IMR-90 (cell line): ENCODE results near the gene SLC25A51. TPM values are rescaled to one million over a fixed set of nuclear protein-coding genes. Genes with fewer than 3 reads are reported as not detected.

Experiments used
- ATAC-seq: fragments of 200-7000 bp; cut with Tn5 transposase; 2 replicates; pipeline ENCODE4 v1.9.1; 2020; ENCODE audit warnings: low read depth, mild to moderate bottlenecking, moderate library complexity
- BruUV-seq: library from RNA; stranded (reverse); fragments of 400-500 nt; replicated peaks from 2 replicates; lab custom pipeline; 2021; lab: Mats Ljungman, UMichigan
- CTCF ChIA-PET: fragments of 300-600 bp; formaldehyde crosslinking; extraction: SDS; loops from one replicate; lab custom pipeline; 2021; ENCODE audit warnings: antibody characterized with exemption; lab: Yijun Ruan, JAX
- POLR2A ChIA-PET: fragments of 300-600 bp; sonication (Branson Sonifier 250); formaldehyde crosslinking; loops from one replicate; lab custom pipeline; 2022; ENCODE audit warnings: antibody characterized with exemption; ENCODE audit not compliant: unreplicated experiment; lab: Charles Lee
- DNase-seq: peaks from one replicate; pipeline ENCODE4 v3.0.0; 2013
- H2AFZ ChIP-seq: replicated peaks from 2 replicates; pipeline ENCODE3; 2013; ENCODE audit warnings: low read length, mild to moderate bottlenecking; ENCODE audit not compliant: poor library complexity
- H2AK5ac ChIP-seq: 2 replicates; pipeline ENCODE4 v1.6.1; 2013; ENCODE audit warnings: low read depth, low read length, inconsistent platforms
- H2AK9ac ChIP-seq: replicated peaks from 2 replicates; pipeline ENCODE3; 2013; ENCODE audit warnings: mild to moderate bottlenecking, low read depth, low read length, moderate library complexity; ENCODE audit not compliant: poor library complexity
- H2BK120ac ChIP-seq: 2 replicates; pipeline ENCODE4 v1.6.1; 2013; ENCODE audit warnings: low read depth, low read length, inconsistent platforms
- H2BK15ac ChIP-seq: 3 replicates; pipeline ENCODE4 v1.6.1; 2013; ENCODE audit warnings: low read depth, low read length, inconsistent platforms
- H2BK20ac ChIP-seq: 2 replicates; pipeline ENCODE4 v1.6.1; 2013; ENCODE audit warnings: low read depth, mild to moderate bottlenecking, inconsistent platforms, low read length, moderate library complexity
- H2BK5ac ChIP-seq: 2 replicates; pipeline ENCODE4 v1.6.1; 2013; ENCODE audit warnings: mild to moderate bottlenecking, low read depth, low read length, inconsistent platforms; ENCODE audit not compliant: poor library complexity, severe bottlenecking
- H3K14ac ChIP-seq: replicated peaks from 2 replicates; pipeline ENCODE4 v1.6.1; 2013; ENCODE audit warnings: low read depth, low read length, inconsistent platforms
- H3K18ac ChIP-seq: 2 replicates; pipeline ENCODE4 v1.6.1; 2013; ENCODE audit warnings: low read depth, low read length, control low read depth
- H3K23ac ChIP-seq: 2 replicates; pipeline ENCODE4 v1.6.1; 2013; ENCODE audit warnings: low read depth, low read length, inconsistent platforms
- H3K27ac ChIP-seq: 2 replicates; pipeline ENCODE4 v1.5.1; 2013; ENCODE audit warnings: mild to moderate bottlenecking, control low read depth, low read length; ENCODE audit not compliant: insufficient read depth
- H3K27me3 ChIP-seq: 2 replicates; pipeline ENCODE4 v1.6.1; 2013; ENCODE audit warnings: low read length; ENCODE audit not compliant: control insufficient read depth, insufficient read depth
- H3K36me3 ChIP-seq: 2 replicates; pipeline ENCODE4 v1.6.1; 2013; ENCODE audit warnings: low read length, mixed read lengths; ENCODE audit not compliant: control insufficient read depth, insufficient read depth
- H3K4ac ChIP-seq: 2 replicates; pipeline ENCODE4 v1.6.1; 2013; ENCODE audit warnings: low read depth, low read length, inconsistent platforms
- H3K4me1 ChIP-seq: 2 replicates; pipeline ENCODE4 v1.6.1; 2013; ENCODE audit warnings: low read length, mixed read lengths; ENCODE audit not compliant: control insufficient read depth, insufficient read depth
- H3K4me2 ChIP-seq: 2 replicates; pipeline ENCODE4 v1.6.1; 2013; ENCODE audit warnings: low read depth, mild to moderate bottlenecking, control low read depth, low read length, moderate library complexity
- H3K4me3 ChIP-seq: 2 replicates; pipeline ENCODE4 v1.5.1; 2013; ENCODE audit warnings: low read depth, mild to moderate bottlenecking, control low read depth, low read length, moderate library complexity; ENCODE audit not compliant: insufficient read depth
- H3K56ac ChIP-seq: 2 replicates; pipeline ENCODE4 v1.6.1; 2013; ENCODE audit warnings: low read length, inconsistent platforms; ENCODE audit not compliant: insufficient read depth; ENCODE audit errors: extremely low read depth
- H3K79me1 ChIP-seq, 2 experiments: 2 replicates each; pipeline ENCODE4 v1.6.1; 2013; ENCODE audit warnings: low read length in 2 of 2, inconsistent platforms in 1 of 2, low read depth in 1 of 2
- H3K9ac ChIP-seq: 2 replicates; pipeline ENCODE4 v1.6.1; 2013; ENCODE audit warnings: low read depth, low read length, control low read depth
- H3K9me1 ChIP-seq: 2 replicates; pipeline ENCODE4 v1.6.1; 2013; ENCODE audit warnings: low read length, inconsistent platforms; ENCODE audit not compliant: insufficient read depth
- H3K9me3 ChIP-seq: 2 replicates; pipeline ENCODE4 v1.6.1; 2013; ENCODE audit warnings: low read length; ENCODE audit not compliant: control insufficient read depth, insufficient read depth
- H4K20me1 ChIP-seq: 2 replicates; pipeline ENCODE4 v1.6.1; 2013; ENCODE audit warnings: low read length, inconsistent platforms; ENCODE audit not compliant: insufficient read depth
- H4K5ac ChIP-seq: 2 replicates; pipeline ENCODE4 v1.6.1; 2013; ENCODE audit warnings: mild to moderate bottlenecking, low read depth, low read length, control low read depth
- H4K8ac ChIP-seq, 2 experiments: 2 replicates each; pipeline ENCODE4 v1.6.1; 2013; ENCODE audit warnings: low read depth in 2 of 2, low read length in 2 of 2, control low read depth in 1 of 2, inconsistent platforms in 1 of 2
- H4K91ac ChIP-seq: 2 replicates; pipeline ENCODE4 v1.6.1; 2013; ENCODE audit warnings: low read depth, low read length, inconsistent platforms; ENCODE audit not compliant: insufficient read depth
- CEBPB ChIP-seq: IDR thresholded peaks from 2 replicates; pipeline ENCODE4 v1.6.1; 2012; ENCODE audit warnings: low read depth, low read length, improper control_type of control experiment
- NFE2L2 ChIP-seq: fragments of 150-350 bp; IDR thresholded peaks from 2 replicates; pipeline ENCODE4 v1.6.1; 2016; ENCODE audit warnings: low read depth, mild to moderate bottlenecking, low read length
- WGBS, 2 experiments: methylation state at CpG; one replicate each; pipeline versions ENCODE4 v1.1.5 to v1.1.7; 2013; ENCODE audit warnings: missing lambda C conversion rate in 2 of 2; ENCODE audit not compliant: insufficient read length in 1 of 2; ENCODE audit errors: extremely low coverage in 2 of 2; 5-methylcytosine and 5-hydroxymethylcytosine counted together
- dilution Hi-C: fragments of 300-500 bp; cut with HindIII; formaldehyde crosslinking; loops from one replicate; pipeline ENCODE4 v1.14.3; 2018; ENCODE audit warnings: low sequenced_read_pairs; ENCODE audit not compliant: unreplicated experiment
- in situ Hi-C: fragments of 300-500 bp; cut with MboI; formaldehyde crosslinking; loops from 3 replicates; pipeline ENCODE4 v1.14.3; 2019; ENCODE audit warnings: low sequenced_read_pairs, inconsistent platforms, mixed read lengths
- intact Hi-C: fragments of 100-400 bp; cut with micrococcal nuclease; formaldehyde crosslinking; loops from 2 replicates; pipeline ENCODE4 v1.10.0; 2022
- polyA plus RNA-seq, 3 experiments: library from polyadenylated mRNA; depleted of rRNA; stranded (reverse); fragments of >200 nt; gene quantifications; 2 replicates each; pipeline ENCODE4 v1.2.3, GENCODE V29; 2012; ENCODE audit warnings: low replicate concordance in 1 of 3
- total RNA-seq: library from RNA; depleted of rRNA; stranded (reverse); fragments of >200 nt; gene quantifications from 2 replicates; pipeline ENCODE4 v1.2.3, GENCODE V29; 2012
- TF ChIP-seq, protein P1 (sequence below): fragments of 150-350 bp; IDR thresholded peaks from 2 replicates; pipeline ENCODE4 v1.6.1; 2017; ENCODE audit warnings: mild to moderate bottlenecking, antibody characterized with exemption, low read length, low read depth

The SLC25A51 gene
- total and polyA plus RNA-seq, 2 of the 4 experiments (the other 2 are of a cell fraction) = 14.1 to 81.6 TPM

GRCh38 chr9:37899041-37899440 lies 4.9 kb downstream of the SLC25A51 start:
- Histone ChIP-seq H3K18ac (peak overlapping the region; percentile 71), H3K4me1 (peaks cover 7% of the 10 kb centered on the region), H4K5ac (peak overlapping the region; percentile 53; the same call in 1 of the 2 replicates), H2AK9ac (no peak overlapping the region), H2AK5ac (peak overlapping the region; percentile 49), H2BK20ac (peak overlapping the region; percentile 88), H3K4me3 (no peak overlapping the region), H3K79me1 (peaks cover 18 to 28% of the 10 kb centered on the region in 2 experiments), H2BK120ac (peak overlapping the region; percentile 84; the same call in 1 of the 2 replicates), H3K56ac (no peak overlapping the region), H4K91ac (peak overlapping the region; percentile 76; the same call in 1 of the 2 replicates), H3K9me1 (0 out of 2 replicates have a peak, but pooled peaks cover 4% of the 10 kb centered on the region), H2BK5ac (peak overlapping the region; percentile 83), H3K4ac (peak overlapping the region; percentile 90), H3K27ac (peak overlapping the region; percentile 91), H3K36me3 (peaks cover 17% of the 10 kb centered on the region), H3K9ac (no peak overlapping the region), H3K27me3 (no peaks in the 10 kb centered on the region), H3K4me2 (peak overlapping the region; percentile 62), H4K8ac (peak overlapping the region in 1 of 2 experiments; percentile 64; a peak in 2 of 4 replicates), H4K20me1 (no peaks in the 10 kb centered on the region), H3K9me3 (no peaks in the 10 kb centered on the region), H2AFZ (no peak overlapping the region), H3K14ac (0 out of 2 replicates have a peak overlapping the region, but pooled peaks have one; percentile 80), H2BK15ac (no peak overlapping the region; the same call in 2 of the 3 replicates), H3K23ac (peak overlapping the region; percentile 80; the same call in 1 of the 2 replicates)
- no TSS peak for BruUV-seq
- intact Hi-C loops (no loop called here), in situ Hi-C loops (no loop called here), dilution Hi-C loops (no loop called here)
- no CpG with 5 or more reads among the region's 2 CpGs for WGBS, 2 experiments
- ATAC-seq (peak; percentile 53), DNase-seq (peak; percentile 74)
- TF ChIP-seq CEBPB (peak; percentile 83), NFE2L2 (no peak)
- TF ChIP-seq, protein P1, sequence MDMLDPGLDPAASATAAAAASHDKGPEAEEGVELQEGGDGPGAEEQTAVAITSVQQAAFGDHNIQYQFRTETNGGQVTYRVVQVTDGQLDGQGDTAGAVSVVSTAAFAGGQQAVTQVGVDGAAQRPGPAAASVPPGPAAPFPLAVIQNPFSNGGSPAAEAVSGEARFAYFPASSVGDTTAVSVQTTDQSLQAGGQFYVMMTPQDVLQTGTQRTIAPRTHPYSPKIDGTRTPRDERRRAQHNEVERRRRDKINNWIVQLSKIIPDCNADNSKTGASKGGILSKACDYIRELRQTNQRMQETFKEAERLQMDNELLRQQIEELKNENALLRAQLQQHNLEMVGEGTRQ = no peak
- POLR2A ChIA-PET = interaction anchor here (0.6 kb wide), 1 partner anchor 151 kb away, joined by 3 read pairs; no protein-coding TSS in a partner anchor
- CTCF ChIA-PET = interaction anchor here (0.7 to 1.3 kb wide), 3 partner anchors 9 to 418 kb away, joined by 4 to 6 read pairs (median 4); no protein-coding TSS in a partner anchor
